Measurements from ENCODE around the gene TXNDC2.

TXNDC2 gene

DNA sequence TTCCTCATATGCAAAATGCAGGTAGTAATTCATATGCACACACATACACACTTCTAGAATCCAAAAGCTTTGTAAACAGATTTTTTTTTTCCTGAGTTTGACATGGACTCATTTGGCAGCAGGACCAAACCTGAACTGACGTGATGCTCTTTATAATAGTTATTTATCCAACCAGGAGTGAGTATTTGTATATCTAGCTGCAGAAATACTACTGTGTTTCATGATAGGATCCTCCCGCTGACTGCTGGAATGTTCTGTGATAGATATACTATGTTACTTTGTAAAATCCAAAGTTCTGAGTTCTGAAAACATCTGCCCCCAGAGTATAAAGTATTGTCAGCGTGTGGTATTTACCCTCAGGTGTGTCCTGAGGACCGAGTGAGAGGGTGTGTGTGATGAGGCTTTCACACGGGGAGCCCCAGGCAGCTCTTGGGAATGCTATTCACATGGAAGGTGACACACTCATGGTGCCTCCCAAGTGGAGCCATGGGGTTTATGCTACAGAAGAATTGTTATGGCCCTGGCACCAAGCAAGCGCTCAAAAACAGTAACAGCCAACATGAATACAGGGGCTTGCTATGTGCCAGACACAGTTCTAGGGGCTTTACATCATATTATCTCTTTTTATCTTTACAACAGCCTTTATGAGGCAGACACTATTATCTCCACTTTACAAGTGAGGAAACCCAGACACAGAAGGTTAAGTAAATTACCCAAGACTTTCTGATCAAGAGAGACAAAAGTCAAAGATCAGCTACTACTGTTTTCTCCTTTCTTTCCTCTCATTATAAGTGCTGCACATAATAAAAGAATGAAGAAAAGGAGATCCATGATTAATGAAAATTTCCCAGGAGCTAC, 16.7 kb upstream of the TXNDC2 start:
- Mint-ChIP-seq H3K27me3 (peaks cover 22% of the 10 kb centered on the region), H3K4me1 (peaks cover 11% of the 10 kb centered on the region)
- no peak for ATAC-seq

DNA sequence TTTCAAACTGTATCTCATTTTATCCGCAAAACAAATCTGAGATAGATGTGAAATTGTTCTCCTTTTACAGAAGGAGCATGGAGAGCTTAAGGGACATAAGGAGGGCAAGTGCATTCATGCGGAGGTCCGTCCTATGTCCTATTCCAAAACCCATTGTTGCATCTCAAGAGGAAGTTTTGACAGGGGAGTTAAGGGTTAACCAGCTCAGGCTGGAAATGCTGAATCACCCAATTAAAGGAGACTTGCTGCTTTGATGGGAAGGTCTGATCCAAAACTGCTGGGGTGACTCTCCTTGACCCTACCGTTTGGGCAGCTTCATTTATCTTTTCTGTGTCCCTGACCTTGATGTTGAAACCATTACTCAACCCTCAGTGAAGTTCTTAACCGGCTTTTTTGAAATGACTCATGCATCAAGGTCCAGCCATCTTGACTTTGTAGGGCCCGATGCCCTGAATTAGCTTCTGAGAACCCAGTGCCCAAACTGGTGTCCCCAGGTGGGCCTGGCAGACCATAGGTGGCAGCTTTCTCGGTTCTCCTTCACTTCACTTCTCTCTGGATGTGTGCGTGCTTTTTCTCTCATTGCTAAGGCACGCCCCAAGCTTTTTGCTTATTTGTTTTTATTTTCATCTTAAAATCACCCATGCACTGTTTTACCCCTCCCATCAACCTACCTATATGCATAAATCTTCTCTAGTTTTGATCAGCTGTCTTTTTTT, 15.9 kb upstream of the TXNDC2 start:
- Mint-ChIP-seq H3K27me3 (peaks cover 30% of the 10 kb centered on the region), H3K4me3 (no peak overlapping the region), H3K9me3 (peaks cover 18% of the 10 kb centered on the region), H3K36me3 (peaks cover 15% of the 10 kb centered on the region), H3K27ac (no peak overlapping the region), H3K4me1 (peaks cover 11% of the 10 kb centered on the region)
- peak; percentile 50 for ATAC-seq

More for the DNA sequence above, 16.7 kb upstream of the TXNDC2 start:
- Mint-ChIP-seq H3K36me3 (peaks cover 15% of the 10 kb centered on the region), H3K4me3 (no peak overlapping the region), H3K27ac (no peak overlapping the region), H3K9me3 (peaks cover 18% of the 10 kb centered on the region)

DNA sequence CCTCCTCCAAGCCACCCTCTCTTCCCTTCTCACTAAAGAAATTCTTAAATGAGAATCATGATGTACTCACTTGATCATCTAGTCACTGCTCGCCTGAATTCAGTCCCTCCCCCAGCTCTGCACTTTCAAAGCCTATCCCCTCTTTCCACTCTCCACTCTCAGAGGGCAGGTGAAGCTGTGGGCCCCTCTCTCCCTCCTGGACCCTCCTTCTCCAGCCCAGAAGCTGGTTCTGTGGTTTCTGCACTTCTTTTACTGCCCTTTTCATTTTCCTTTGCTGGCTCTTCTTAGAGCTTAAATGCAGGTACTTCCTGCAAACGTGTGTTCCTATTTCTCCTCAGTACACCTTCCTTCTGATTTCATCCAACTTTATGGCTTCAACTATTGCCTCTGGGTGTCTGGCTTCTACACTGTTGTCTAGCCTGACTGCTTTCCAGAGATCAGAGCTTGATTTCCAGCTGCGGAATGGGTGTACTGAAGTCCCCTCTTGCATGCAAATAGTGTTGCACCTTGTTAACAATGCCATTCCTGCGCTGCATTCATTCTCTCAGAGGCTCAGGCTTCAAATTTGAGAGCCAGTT, 15.3 kb upstream of the TXNDC2 start:
- Mint-ChIP-seq H3K27me3 (peaks cover 36% of the 10 kb centered on the region), H3K27ac (no peak overlapping the region), H3K9me3 (peaks cover 14% of the 10 kb centered on the region), H3K4me1 (peaks cover 11% of the 10 kb centered on the region), H3K36me3 (peaks cover 10% of the 10 kb centered on the region), H3K4me3 (no peak overlapping the region)
- no peak for ATAC-seq

DNA sequence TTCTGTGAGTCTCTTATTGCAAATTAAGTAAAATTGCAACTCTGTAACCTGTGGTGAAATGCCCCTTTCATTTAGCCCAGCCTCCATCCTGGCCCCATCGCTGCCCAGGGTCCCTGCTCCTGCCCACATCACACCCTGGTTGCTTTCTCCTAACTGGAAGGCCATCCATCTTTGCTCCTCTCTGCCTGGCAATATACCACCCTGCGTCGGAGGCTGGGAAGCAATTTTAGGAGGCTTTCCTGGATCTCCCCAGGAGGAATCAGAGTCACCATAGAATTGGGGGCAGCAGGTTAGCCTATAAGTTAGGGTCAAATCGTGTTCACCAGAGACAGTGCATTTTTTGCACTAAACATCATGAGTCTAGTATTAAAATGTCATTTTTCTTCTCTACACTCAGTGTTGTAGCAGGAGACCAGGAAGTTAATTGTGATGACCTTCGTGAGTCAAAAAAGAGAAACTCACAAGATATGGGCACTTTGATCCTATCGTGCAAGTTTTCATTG, 14.5 kb upstream of the TXNDC2 start:
- no peak for ATAC-seq
- peaks cover 36% of the 10 kb centered on the region for H3K27me3 Mint-ChIP-seq
- H3K36me3 Mint-ChIP-seq = peaks cover 2% of the 10 kb centered on the region
- H3K4me1 Mint-ChIP-seq = peaks cover 11% of the 10 kb centered on the region
- no peak overlapping the region for H3K27ac Mint-ChIP-seq
- H3K9me3 Mint-ChIP-seq = peaks cover 6% of the 10 kb centered on the region
- H3K4me3 Mint-ChIP-seq = no peak overlapping the region

DNA sequence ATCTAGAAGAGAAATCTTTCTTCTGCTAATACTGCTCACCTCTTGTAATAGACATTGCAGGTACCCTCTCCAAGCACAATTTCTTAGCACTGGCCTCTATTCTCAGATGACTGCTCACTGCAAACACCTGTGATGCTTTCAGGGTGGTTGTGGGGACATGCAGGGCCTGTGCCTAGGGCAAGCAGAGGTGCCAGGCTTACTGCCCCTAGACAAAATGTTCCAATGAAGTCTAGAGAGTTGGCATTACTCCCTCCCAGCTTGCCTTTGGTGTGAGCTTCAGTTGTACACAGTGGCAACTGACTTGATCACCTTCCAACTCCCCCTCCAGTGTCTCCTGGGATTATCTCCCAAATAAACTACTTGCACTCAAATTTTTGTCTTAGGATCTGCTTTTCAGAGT, 12.9 kb upstream of the TXNDC2 start:
- H3K27ac Mint-ChIP-seq = no peak overlapping the region
- no peaks in the 10 kb centered on the region for H3K9me3 Mint-ChIP-seq
- ATAC-seq = no peak
- no peaks in the 10 kb centered on the region for H3K36me3 Mint-ChIP-seq
- H3K27me3 Mint-ChIP-seq = peaks cover 36% of the 10 kb centered on the region
- H3K4me1 Mint-ChIP-seq = peaks cover 11% of the 10 kb centered on the region
- no peak overlapping the region for H3K4me3 Mint-ChIP-seq

DNA sequence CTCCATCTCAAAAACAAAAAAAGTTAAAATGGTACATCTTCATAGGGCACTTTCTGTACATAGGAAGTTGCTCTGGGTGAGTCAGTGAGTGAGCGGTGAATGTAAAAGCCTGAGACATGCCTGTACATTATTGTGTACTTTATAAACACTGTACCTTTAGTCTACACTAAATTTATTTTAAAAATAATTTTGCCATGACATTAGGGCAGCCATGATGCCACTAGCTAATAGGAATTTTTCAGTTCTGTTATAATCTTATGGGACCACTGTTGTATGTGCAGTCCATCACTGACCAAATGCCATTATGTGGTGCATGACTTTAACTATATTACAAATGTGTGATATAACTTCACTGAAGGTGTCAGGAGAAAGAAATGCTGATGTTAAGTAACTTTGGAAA, 11.0 kb upstream of the TXNDC2 start:
- no peak overlapping the region for H3K4me3 Mint-ChIP-seq
- H3K27ac Mint-ChIP-seq = no peak overlapping the region
- H3K27me3 Mint-ChIP-seq = peaks cover 36% of the 10 kb centered on the region
- no peaks in the 10 kb centered on the region for H3K36me3 Mint-ChIP-seq
- no peak for ATAC-seq
- peaks cover 11% of the 10 kb centered on the region for H3K4me1 Mint-ChIP-seq
- H3K9me3 Mint-ChIP-seq = no peaks in the 10 kb centered on the region

DNA sequence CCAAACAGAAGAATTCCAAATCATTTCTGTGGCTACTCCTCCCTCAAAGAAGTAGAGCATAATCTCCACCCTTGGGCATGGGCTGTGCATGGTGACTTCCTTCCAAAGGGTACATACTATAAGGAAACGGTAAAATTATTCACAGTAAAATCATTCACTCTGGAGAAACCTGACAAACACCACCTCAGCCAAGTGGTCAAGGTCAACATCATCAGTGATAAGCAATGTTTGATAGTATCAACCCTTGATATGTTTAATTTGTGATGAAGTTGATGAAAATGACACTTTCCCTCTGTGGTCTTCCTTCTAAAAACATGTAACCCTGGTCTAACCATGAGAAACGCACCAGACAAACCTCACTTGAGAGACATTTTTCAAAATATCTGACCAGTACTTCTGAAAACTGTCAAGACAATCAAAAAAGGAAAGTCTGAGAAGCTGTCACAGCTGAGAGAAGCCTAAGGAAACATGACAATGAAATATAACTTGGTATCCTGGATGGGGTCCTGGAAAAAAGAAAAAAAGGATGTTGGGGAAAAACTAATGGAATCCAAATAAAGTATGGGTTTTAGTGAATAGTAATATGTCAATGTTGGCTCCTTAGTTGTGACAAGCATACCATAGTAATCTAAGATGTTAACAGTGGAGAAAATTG, 9.4 kb upstream of the TXNDC2 start:
- Mint-ChIP-seq H3K9me3 (no peaks in the 10 kb centered on the region), H3K27ac (no peak overlapping the region), H3K27me3 (peaks cover 24% of the 10 kb centered on the region), H3K4me3 (no peak overlapping the region), H3K36me3 (no peaks in the 10 kb centered on the region), H3K4me1 (no peaks in the 10 kb centered on the region)
- no peak for ATAC-seq

DNA sequence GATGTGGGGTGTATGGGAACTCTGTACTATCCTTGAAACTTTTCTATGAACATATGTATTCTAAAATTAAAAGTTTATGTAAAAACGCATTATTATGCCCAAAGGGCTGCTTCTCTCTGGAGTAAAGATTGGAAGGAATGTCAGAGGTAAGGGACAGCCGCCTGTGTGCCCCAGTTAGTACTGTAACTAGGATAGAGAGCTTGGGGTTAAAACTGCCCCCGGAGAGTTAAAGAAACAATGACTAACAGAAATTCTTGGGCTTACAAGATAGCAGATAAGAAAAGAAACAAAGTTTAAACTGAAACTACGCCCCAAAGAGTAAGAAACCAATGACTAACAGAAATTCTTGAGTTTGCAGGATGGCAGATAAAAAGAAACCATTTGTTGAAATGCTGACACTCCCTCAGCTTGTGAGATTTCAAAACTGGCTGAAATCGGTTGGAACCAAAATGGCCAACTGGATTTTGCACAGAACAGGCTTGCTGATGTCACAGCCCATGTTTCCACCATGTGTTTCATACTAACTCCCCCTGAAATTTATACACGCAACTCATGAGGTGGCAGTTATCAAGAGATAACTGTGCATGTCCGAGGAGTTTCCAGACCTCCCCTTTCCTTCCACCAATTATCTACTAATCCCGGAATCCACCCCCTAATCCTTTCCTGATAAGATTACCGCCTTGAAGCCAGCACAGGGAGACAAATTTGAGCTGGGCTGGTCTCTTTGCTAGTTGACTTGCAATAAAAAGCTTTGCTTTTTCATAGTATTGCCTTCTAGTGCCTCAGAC, 8.7 kb upstream of the TXNDC2 start:
- no peak overlapping the region for H3K27ac Mint-ChIP-seq
- H3K36me3 Mint-ChIP-seq = no peaks in the 10 kb centered on the region
- ATAC-seq = no peak
- no peaks in the 10 kb centered on the region for H3K9me3 Mint-ChIP-seq
- no peaks in the 10 kb centered on the region for H3K4me1 Mint-ChIP-seq
- H3K4me3 Mint-ChIP-seq = no peak overlapping the region
- peaks cover 20% of the 10 kb centered on the region for H3K27me3 Mint-ChIP-seq

DNA sequence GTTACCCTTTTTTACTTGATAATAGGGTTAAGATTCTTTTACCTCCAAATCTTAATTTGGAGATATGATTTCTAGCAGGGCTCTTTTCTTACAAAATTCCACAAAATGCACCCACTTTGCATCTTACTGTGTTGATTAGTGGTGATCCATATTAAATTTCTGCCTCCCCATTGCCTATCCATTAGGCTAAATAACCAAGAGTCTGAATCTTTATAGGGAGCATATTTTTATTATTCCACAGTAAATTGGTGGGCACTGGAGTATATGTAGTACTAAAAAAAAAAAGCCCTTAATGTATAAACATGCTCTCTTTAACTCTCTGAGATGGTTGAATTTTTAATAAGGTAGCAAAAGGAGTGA, 8.1 kb upstream of the TXNDC2 start:
- Mint-ChIP-seq H3K4me1 (no peaks in the 10 kb centered on the region), H3K9me3 (no peaks in the 10 kb centered on the region), H3K27ac (no peak overlapping the region), H3K36me3 (no peaks in the 10 kb centered on the region), H3K4me3 (no peak overlapping the region), H3K27me3 (peaks cover 20% of the 10 kb centered on the region)
- no peak for ATAC-seq

DNA sequence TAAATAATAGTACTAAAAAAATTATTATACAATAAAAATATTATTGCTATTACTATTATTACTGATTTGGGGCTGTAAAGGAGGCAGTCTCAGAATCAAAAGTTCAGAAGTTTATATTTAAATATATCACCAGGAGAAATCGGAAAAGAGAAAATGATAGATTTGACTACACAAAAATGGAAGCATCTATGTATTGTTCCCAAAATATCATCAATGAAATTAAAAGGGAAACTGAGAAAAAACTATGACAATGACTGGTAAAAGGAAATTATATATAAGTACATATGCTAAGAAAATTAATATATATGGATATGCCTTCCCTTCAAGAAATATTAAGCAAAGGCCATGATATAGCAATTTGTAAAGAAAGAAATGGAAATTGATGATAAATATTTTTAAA, 7.7 kb upstream of the TXNDC2 start:
- H3K9me3 Mint-ChIP-seq = no peaks in the 10 kb centered on the region
- no peak overlapping the region for H3K27ac Mint-ChIP-seq
- peaks cover 20% of the 10 kb centered on the region for H3K27me3 Mint-ChIP-seq
- no peak overlapping the region for H3K4me3 Mint-ChIP-seq
- no peak for ATAC-seq
- no peaks in the 10 kb centered on the region for H3K4me1 Mint-ChIP-seq
- H3K36me3 Mint-ChIP-seq = no peaks in the 10 kb centered on the region

DNA sequence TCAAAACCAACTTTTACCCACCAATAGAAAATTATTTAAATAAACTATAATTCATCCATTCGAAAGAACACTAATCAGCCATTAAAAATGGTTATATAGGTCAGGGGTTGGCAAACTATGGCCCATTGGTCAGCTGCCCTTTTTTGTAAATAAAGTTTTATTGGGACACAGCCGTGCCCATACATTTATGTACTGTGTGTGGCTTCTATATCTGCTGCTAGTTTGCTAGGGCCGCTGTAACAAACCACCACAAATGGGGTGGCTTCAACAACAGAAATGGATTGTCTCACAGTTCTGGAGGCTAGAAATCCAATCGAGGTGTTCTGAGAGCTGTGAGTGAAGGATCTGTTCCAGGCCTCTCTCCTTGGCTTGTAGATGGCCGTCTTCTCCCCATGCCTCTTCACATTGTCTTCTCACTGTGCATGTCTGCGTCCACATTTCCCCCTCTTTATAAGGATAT, 7.0 kb upstream of the TXNDC2 start:
- no peaks in the 10 kb centered on the region for H3K9me3 Mint-ChIP-seq

DNA sequence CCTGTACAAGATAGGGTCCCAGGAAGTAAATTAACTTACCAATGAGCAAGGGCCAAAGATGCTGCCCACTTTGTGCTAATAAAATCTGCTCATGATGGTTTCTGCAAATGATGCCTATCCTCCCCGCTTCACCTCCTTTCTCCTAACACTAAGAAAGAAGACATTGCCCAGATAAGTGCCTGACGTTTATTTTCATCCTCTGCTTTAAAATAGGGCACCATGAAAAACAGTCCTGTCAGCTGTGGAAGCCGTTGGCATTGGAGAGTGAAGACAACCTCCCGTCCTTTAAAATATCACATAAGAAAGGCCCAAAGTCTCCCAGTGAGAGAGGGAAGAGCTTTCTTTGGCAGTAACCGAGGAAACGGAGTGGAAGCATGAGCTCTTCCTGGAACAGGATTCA, 1.7 kb upstream of the TXNDC2 start:
- no peaks in the 10 kb centered on the region for H3K4me1 Mint-ChIP-seq
- no peaks in the 10 kb centered on the region for H3K36me3 Mint-ChIP-seq
- no peak for ATAC-seq
- no peaks in the 10 kb centered on the region for H3K27me3 Mint-ChIP-seq
- H3K27ac Mint-ChIP-seq = no peak overlapping the region
- H3K4me3 Mint-ChIP-seq = no peak overlapping the region
- no peaks in the 10 kb centered on the region for H3K9me3 Mint-ChIP-seq

More for the DNA sequence above, 7.0 kb upstream of the TXNDC2 start:
- Mint-ChIP-seq H3K27me3 (peaks cover 17% of the 10 kb centered on the region), H3K36me3 (no peaks in the 10 kb centered on the region), H3K27ac (no peak overlapping the region), H3K4me3 (no peak overlapping the region), H3K4me1 (no peaks in the 10 kb centered on the region)
- ATAC-seq = no peak

DNA sequence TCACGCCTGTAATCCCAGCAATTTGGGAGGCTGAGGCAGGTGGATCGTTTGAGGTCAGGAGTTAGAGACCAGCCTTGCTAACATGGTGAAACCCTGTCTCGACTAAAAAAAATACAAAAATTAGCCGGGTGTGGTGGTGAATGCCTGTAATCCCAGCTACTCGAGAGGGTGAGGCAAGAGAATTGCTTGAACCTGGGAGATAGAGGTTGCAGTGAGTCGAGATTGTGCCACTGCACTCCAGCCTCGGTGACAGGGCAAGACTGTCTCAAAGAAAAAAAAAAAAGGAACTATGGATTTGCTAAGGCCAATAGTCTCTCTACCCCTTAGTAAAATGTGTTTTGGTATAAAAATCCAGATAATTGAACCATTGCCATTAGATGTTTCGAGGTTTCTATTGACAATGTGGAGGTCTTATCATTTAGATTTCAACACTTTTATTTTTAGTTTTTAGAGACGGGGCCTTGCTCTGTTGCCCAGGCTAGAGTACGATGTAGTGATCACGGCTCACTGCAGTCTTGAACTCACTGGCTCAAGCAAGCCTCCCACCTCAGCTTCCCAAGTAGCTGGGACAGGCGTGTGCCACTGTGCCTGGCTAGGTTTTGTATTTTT, 1.1 kb upstream of the TXNDC2 start:
- no peak for ATAC-seq
- Mint-ChIP-seq H3K4me1 (no peaks in the 10 kb centered on the region), H3K27ac (no peak overlapping the region), H3K27me3 (no peaks in the 10 kb centered on the region), H3K36me3 (no peaks in the 10 kb centered on the region), H3K4me3 (no peak overlapping the region), H3K9me3 (no peaks in the 10 kb centered on the region)

DNA sequence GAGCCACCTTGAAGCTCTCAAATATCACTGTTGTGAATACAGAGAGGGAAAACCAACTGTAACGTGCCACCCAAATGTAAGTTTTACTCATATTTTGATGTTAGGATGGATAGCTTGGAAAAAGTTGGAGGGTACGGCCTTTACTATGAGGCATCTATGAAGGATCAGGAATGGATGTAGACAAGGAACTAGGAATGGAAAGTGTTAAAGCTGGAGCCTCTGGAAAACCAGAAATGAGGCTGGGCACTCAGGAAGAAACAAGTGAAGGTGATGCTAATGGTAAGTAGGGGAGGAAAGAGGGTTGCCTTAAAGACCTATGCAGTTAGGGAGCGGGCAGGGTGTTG, 204 bp downstream of the TXNDC2 start:
- H3K36me3 Mint-ChIP-seq = no peaks in the 10 kb centered on the region
- H3K27ac Mint-ChIP-seq = no peak overlapping the region
- H3K9me3 Mint-ChIP-seq = no peaks in the 10 kb centered on the region
- no peaks in the 10 kb centered on the region for H3K27me3 Mint-ChIP-seq
- no peaks in the 10 kb centered on the region for H3K4me1 Mint-ChIP-seq
- ATAC-seq = no peak
- H3K4me3 Mint-ChIP-seq = no peak overlapping the region

All from stimulated activated memory B cell treated with anti-CD40 and anti-IgM and Interleukin-4, amounts not matched to agents 10 μg/mL and 1 μg/mL and 100 μg/mL, for 72 hours (primary cell).